Testis (tissue), 2 donors: ENCODE data around the gene ZNF775.

Source experiments
- CTCF ChIP-seq, 3 experiments: fragments of 450-650 bp in 2 of 3; fragments of 200-600 bp in 1 of 3; sonication (generic) in 1 of 3; IDR thresholded peaks; one replicate each; pipeline ENCODE4 v1.5.1; 2016 to 2019; ENCODE audit warnings: antibody characterized with exemption in 3 of 3, mild to moderate bottlenecking in 2 of 3, moderate library complexity in 1 of 3
- POLR2A ChIP-seq: fragments of 450-650 bp; IDR thresholded peaks from one replicate; pipeline ENCODE4 v1.6.1; 2017; ENCODE audit warnings: antibody characterized with exemption, mild to moderate bottlenecking, moderate library complexity

GRCh38 chr7:150371131-150371995, 7.8 kb upstream of the ZNF775 start:
- TF ChIP-seq POLR2A (no peak), CTCF (IDR thresholded peaks at IDR 0.05) (no peak)
